K562 (cell line): Measurements from ENCODE around the gene CAMSAP2. TPM values are rescaled to one million over a fixed set of nuclear protein-coding genes. Genes with fewer than 3 reads are reported as not detected.

Source experiments
- ATF1 ChIP-seq, 2 experiments: fragments of 450-650 bp in 1 of 2; IDR thresholded peaks; 2 replicates each; pipeline ENCODE4 v1.6.1; 2016; ENCODE audit warnings: missing compliant biosample characterization in 1 of 2, missing genetic modification characterization in 1 of 2
- RAD51 ChIP-seq: fragments of 450-650 bp; IDR thresholded peaks from 2 replicates; pipeline ENCODE4 v1.7.1; 2016; ENCODE audit warnings: low read depth, mild to moderate bottlenecking, borderline replicate concordance
- TAL1 ChIP-seq: fragments of 450-650 bp; IDR thresholded peaks from 2 replicates; pipeline ENCODE4 v1.6.1; 2016; ENCODE audit warnings: mild to moderate bottlenecking
- TCF7 ChIP-seq: sonication (generic); IDR thresholded peaks from 2 replicates; pipeline ENCODE4 v1.6.1; 2016; ENCODE audit warnings: antibody characterized with exemption, borderline replicate concordance
- ZBTB40 ChIP-seq, 2 experiments: fragments of 450-650 bp in 1 of 2; sonication (generic) in 1 of 2; formaldehyde crosslinking in 1 of 2; IDR thresholded peaks; 2 replicates each; pipeline versions ENCODE4 v1.7.1 to v1.9.0; 2016 to 2022; ENCODE audit warnings: inconsistent platforms in 1 of 2, mild to moderate bottlenecking in 1 of 2, missing genetic modification reagents in 1 of 2
- ZNF121 ChIP-seq: sonication (generic); formaldehyde crosslinking; conservative IDR thresholded peaks from 2 replicates; pipeline ENCODE4 v1.8.0; 2022; ENCODE audit warnings: missing genetic modification reagents
- ZNF133 ChIP-seq: fragments of 250-450 bp; sonication (Bioruptor Pico); IDR thresholded peaks from 2 replicates; pipeline ENCODE4 v1.4.0; 2020; ENCODE audit warnings: mild to moderate bottlenecking
- ZNF668 ChIP-seq: fragments of 250-450 bp; sonication (Bioruptor Pico); IDR thresholded peaks from 2 replicates; pipeline ENCODE4 v1.8.0; 2022; ENCODE audit warnings: mild to moderate bottlenecking, inconsistent platforms
- polyA plus RNA-seq, 8 experiments: library from polyadenylated mRNA; depleted of rRNA in 4 of 8; stranded (reverse) in 5 of 8; unstranded in 3 of 8; fragments of >200 nt; fragmentation: Nextera tagmentation in 2 of 8; fragmentation: Illumina TruSeq in 1 of 8; extraction: Ambion mirVana in 2 of 8; extraction: Trizol in 1 of 8; gene quantifications; 2 replicates each; pipeline versions ENCODE4 v1.2.1 to v1.2.3, GENCODE V29; 2011 to 2014; ENCODE audit warnings: inconsistent platforms in 1 of 8, missing spikeins in 1 of 8
- total RNA-seq, 7 experiments: library from RNA; depleted of rRNA in 6 of 7; stranded (reverse); fragments of >200 nt in 6 of 7; fragmentation: Illumina TruSeq in 2 of 7; extraction: Trizol in 2 of 7; gene quantifications; 2 replicates each; pipeline versions ENCODE4 v1.2.1 to v1.2.3, GENCODE V29; 2011 to 2021; ENCODE audit warnings: low replicate concordance in 1 of 7
- TF ChIP-seq, protein P1 (sequence below): IDR thresholded peaks from 2 replicates; pipeline ENCODE4 v1.6.1; 2011; ENCODE audit warnings: borderline replicate concordance, low read depth, mild to moderate bottlenecking, moderate library complexity, low read length; ENCODE audit not compliant: insufficient read depth, poor library complexity, severe bottlenecking
- TF ChIP-seq, protein P2 (sequence below): fragments of 250-450 bp; sonication (Bioruptor Pico); IDR thresholded peaks from 2 replicates; pipeline ENCODE4 v1.8.0; 2021; ENCODE audit warnings: mild to moderate bottlenecking, moderate library complexity
- TF ChIP-seq, protein P3 (sequence below): sonication (generic); formaldehyde crosslinking; IDR thresholded peaks from 2 replicates; pipeline ENCODE4 v1.8.1; 2022; ENCODE audit warnings: missing genetic modification reagents

Gene CAMSAP2
- total and polyA plus RNA-seq, 9 of the 15 experiments (the other 6 are each of a cell fraction or from before 2014, with no cell fraction given), result 1.4 to 7.5 (median 2.7) TPM

- TF ChIP-seq, protein P1, sequence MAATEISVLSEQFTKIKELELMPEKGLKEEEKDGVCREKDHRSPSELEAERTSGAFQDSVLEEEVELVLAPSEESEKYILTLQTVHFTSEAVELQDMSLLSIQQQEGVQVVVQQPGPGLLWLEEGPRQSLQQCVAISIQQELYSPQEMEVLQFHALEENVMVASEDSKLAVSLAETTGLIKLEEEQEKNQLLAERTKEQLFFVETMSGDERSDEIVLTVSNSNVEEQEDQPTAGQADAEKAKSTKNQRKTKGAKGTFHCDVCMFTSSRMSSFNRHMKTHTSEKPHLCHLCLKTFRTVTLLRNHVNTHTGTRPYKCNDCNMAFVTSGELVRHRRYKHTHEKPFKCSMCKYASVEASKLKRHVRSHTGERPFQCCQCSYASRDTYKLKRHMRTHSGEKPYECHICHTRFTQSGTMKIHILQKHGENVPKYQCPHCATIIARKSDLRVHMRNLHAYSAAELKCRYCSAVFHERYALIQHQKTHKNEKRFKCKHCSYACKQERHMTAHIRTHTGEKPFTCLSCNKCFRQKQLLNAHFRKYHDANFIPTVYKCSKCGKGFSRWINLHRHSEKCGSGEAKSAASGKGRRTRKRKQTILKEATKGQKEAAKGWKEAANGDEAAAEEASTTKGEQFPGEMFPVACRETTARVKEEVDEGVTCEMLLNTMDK, result no peak
- peak; percentile 44; the same call in 1 of the 2 replicates for TF ChIP-seq ZBTB40 (IDR thresholded peaks at IDR 0.05)
- no peak for TF ChIP-seq ZBTB40 (CRISPR knock-in tag; IDR thresholded peaks at IDR 0.05)
- no peak for TF ChIP-seq ZNF133
- no peak for TF ChIP-seq RAD51
- no peak for TF ChIP-seq ATF1 (CRISPR knock-in tag; IDR thresholded peaks at IDR 0.05)
- TF ChIP-seq ATF1 (tag; IDR thresholded peaks at IDR 0.05), result peak; percentile 61
- no peak for TF ChIP-seq TAL1
- TF ChIP-seq, protein P2, sequence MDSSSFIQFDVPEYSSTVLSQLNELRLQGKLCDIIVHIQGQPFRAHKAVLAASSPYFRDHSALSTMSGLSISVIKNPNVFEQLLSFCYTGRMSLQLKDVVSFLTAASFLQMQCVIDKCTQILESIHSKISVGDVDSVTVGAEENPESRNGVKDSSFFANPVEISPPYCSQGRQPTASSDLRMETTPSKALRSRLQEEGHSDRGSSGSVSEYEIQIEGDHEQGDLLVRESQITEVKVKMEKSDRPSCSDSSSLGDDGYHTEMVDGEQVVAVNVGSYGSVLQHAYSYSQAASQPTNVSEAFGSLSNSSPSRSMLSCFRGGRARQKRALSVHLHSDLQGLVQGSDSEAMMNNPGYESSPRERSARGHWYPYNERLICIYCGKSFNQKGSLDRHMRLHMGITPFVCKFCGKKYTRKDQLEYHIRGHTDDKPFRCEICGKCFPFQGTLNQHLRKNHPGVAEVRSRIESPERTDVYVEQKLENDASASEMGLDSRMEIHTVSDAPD (CRISPR knock-in tag), result no peak
- TF ChIP-seq TCF7, result no peak
- TF ChIP-seq, protein P3, sequence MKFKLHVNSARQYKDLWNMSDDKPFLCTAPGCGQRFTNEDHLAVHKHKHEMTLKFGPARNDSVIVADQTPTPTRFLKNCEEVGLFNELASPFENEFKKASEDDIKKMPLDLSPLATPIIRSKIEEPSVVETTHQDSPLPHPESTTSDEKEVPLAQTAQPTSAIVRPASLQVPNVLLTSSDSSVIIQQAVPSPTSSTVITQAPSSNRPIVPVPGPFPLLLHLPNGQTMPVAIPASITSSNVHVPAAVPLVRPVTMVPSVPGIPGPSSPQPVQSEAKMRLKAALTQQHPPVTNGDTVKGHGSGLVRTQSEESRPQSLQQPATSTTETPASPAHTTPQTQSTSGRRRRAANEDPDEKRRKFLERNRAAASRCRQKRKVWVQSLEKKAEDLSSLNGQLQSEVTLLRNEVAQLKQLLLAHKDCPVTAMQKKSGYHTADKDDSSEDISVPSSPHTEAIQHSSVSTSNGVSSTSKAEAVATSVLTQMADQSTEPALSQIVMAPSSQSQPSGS (CRISPR knock-in tag), result no peak
- no peak for TF ChIP-seq ZNF121 (CRISPR knock-in tag)
- no peak for TF ChIP-seq ZNF668 (CRISPR knock-in tag)
Measured at GRCh38 chr1:200738949-200739651, 407 bp downstream of the CAMSAP2 start (continued).
